HepG2 (cell line): ENCODE measurements around the gene NELFB. TPM values are rescaled to one million over a fixed set of nuclear protein-coding genes. Genes with fewer than 3 reads are reported as not detected.

ENCODE experiments used
- ARID2 ChIP-seq: sonication (generic); formaldehyde crosslinking; IDR thresholded peaks from 2 replicates; pipeline ENCODE4 v1.8.1; 2022; ENCODE audit warnings: mild to moderate bottlenecking, missing genetic modification reagents, borderline replicate concordance
- ELF1 ChIP-seq: sonication (generic); formaldehyde crosslinking; IDR thresholded peaks from 2 replicates; pipeline ENCODE4 v1.4.0; 2020; ENCODE audit warnings: missing genetic modification reagents
- GATAD2A ChIP-seq: IDR thresholded peaks from 2 replicates; pipeline ENCODE4 v1.6.1; 2016
- HCFC1 ChIP-seq: fragments of 150-350 bp; IDR thresholded peaks from 2 replicates; pipeline ENCODE4 v1.6.1; 2014; ENCODE audit warnings: low read depth, low read length
- HOXA5 ChIP-seq: sonication (generic); formaldehyde crosslinking; IDR thresholded peaks from 2 replicates; pipeline ENCODE4 v1.4.0; 2020; ENCODE audit warnings: missing genetic modification reagents
- IRF2 ChIP-seq: IDR thresholded peaks from 2 replicates; pipeline ENCODE4 v1.6.1; 2018; ENCODE audit warnings: missing genetic modification reagents, missing compliant biosample characterization
- ISL2 ChIP-seq: sonication (generic); formaldehyde crosslinking; IDR thresholded peaks from 2 replicates; pipeline ENCODE4 v1.5.0; 2020; ENCODE audit warnings: missing genetic modification reagents
- JUNB ChIP-seq: sonication (generic); formaldehyde crosslinking; IDR thresholded peaks from 2 replicates; pipeline ENCODE4 v1.8.0; 2022; ENCODE audit warnings: missing genetic modification reagents, mild to moderate bottlenecking, borderline replicate concordance
- MAFK ChIP-seq, 2 experiments: IDR thresholded peaks in 1 of 2; conservative IDR thresholded peaks in 1 of 2; 2 replicates each; pipeline ENCODE4 v1.6.1; 2011; ENCODE audit warnings: improper control_type of control experiment in 2 of 2, low read length in 2 of 2
- MED13 ChIP-seq: sonication (generic); formaldehyde crosslinking; IDR thresholded peaks from 2 replicates; pipeline ENCODE4 v1.5.0; 2020; ENCODE audit warnings: missing genetic modification reagents
- MTA3 ChIP-seq: sonication (generic); formaldehyde crosslinking; IDR thresholded peaks from 2 replicates; pipeline ENCODE4 v1.4.0; 2020; ENCODE audit warnings: missing genetic modification reagents
- SPEN ChIP-seq: sonication (generic); formaldehyde crosslinking; IDR thresholded peaks from 2 replicates; pipeline ENCODE4 v1.5.1; 2020; ENCODE audit warnings: low read depth, mild to moderate bottlenecking, missing genetic modification reagents
- TSC22D2 ChIP-seq: sonication (generic); formaldehyde crosslinking; IDR thresholded peaks from 2 replicates; pipeline ENCODE4 v1.5.1; 2020; ENCODE audit warnings: missing genetic modification reagents, mild to moderate bottlenecking, borderline replicate concordance
- ZBTB1 ChIP-seq: sonication (generic); formaldehyde crosslinking; IDR thresholded peaks from 2 replicates; pipeline ENCODE4 v1.4.0; 2020; ENCODE audit warnings: missing genetic modification reagents, borderline replicate concordance
- ZNF383 ChIP-seq: sonication (generic); formaldehyde crosslinking; IDR thresholded peaks from 2 replicates; pipeline ENCODE4 v1.4.0; 2020; ENCODE audit warnings: missing genetic modification reagents, mild to moderate bottlenecking, borderline replicate concordance
- ZSCAN21 ChIP-seq: sonication (generic); formaldehyde crosslinking; IDR thresholded peaks from 2 replicates; pipeline ENCODE4 v1.8.0; 2022; ENCODE audit warnings: mild to moderate bottlenecking, missing genetic modification reagents, moderate library complexity, borderline replicate concordance
- polyA plus RNA-seq, 8 experiments: library from polyadenylated mRNA; depleted of rRNA in 3 of 8; stranded (reverse) in 7 of 8; unstranded in 1 of 8; fragments of >200 nt; fragmentation: Illumina TruSeq in 4 of 8; extraction: Trizol in 4 of 8; gene quantifications; 2 replicates each; pipeline versions ENCODE4 v1.2.1 to v1.2.3, GENCODE V29; 2011 to 2016; ENCODE audit warnings: low read depth in 4 of 8, missing spikeins in 1 of 8, mixed read lengths in 1 of 8; ENCODE audit not compliant: insufficient read depth in 1 of 8
- total RNA-seq, 5 experiments: library from RNA; depleted of rRNA; stranded (reverse); fragments of >200 nt; fragmentation: Illumina TruSeq; extraction: Trizol; gene quantifications; 2 replicates each; pipeline ENCODE4 v1.2.3, GENCODE V29; 2016; ENCODE audit warnings: low read depth in 1 of 5
- TF ChIP-seq, protein P1 (sequence below): conservative IDR thresholded peaks from 2 replicates; pipeline ENCODE4 v1.6.1; 2018; ENCODE audit warnings: missing genetic modification reagents
- TF ChIP-seq, protein P2 (sequence below): sonication (generic); formaldehyde crosslinking; IDR thresholded peaks from 2 replicates; pipeline ENCODE4 v1.5.1; 2020; ENCODE audit warnings: mild to moderate bottlenecking, missing genetic modification reagents, borderline replicate concordance
- TF ChIP-seq, protein P3 (sequence below): sonication (generic); formaldehyde crosslinking; IDR thresholded peaks from 2 replicates; pipeline ENCODE4 v1.8.1; 2023; ENCODE audit warnings: missing genetic modification reagents, mild to moderate bottlenecking, borderline replicate concordance
- TF ChIP-seq, protein P4 (sequence below): sonication (generic); formaldehyde crosslinking; IDR thresholded peaks from 2 replicates; pipeline ENCODE4 v1.9.0; 2021; ENCODE audit warnings: mild to moderate bottlenecking, missing genetic modification reagents

Gene NELFB
- total and polyA plus RNA-seq, 2 of the 13 experiments (the other 11 are each of a cell fraction or from before 2014, with no cell fraction given), result 26.5 to 45.8 TPM

DNA sequence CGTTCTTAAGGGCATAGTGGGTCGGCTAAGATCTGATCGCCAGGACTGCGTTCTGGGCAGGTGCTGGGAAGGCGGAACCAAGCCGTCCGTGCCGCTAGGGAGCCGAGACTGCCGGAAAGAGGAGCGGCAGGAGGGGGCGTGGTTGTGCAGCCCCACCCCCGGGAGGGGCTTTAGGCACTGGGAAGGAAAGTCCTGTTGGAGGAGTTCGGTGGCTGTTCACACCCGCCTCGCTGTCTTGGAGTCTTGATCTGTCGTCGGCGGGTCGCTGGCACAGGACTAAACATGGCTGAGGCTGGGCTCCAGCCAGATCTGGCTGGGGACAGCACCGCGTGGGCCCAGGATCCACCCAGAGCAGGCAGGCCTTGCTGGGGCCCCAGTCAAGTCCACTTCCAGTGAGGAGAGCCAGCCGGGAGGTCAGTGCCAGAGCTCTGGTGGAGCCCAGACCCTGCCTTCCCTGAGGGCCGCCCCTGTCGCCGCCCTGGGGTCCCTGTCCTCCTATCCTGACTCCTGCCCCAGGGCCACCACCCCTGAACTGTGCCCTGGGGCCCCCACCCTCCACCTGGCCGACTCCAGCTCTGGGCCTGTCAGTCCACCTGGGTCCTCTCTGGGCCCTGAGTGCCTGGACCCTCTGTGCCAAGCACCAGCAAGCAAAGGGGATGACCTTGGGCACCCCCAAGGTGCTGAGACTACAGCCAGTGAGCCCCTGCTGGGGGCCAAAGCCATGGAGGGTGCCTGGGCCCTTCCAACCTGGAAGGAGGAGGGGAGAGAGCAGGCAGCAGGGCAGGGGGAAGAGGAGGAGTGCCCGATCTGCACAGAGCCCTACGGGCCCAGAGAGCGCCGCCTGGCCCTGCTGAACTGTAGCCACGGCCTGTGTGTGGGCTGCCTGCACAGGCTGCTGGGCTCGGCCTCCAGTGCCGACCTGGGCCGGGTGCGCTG lies 37.6 kb upstream of the NELFB start (continued):
- TF ChIP-seq MAFK (conservative IDR thresholded peaks at IDR 0.05 in 1 of 2, IDR thresholded peaks at IDR 0.05 in 1 of 2; ENCODE audit: low read length in 2 of 2) (no peak), HOXA5 (CRISPR knock-in tag) (0 out of 2 replicates have a peak, but pooled peaks have one; percentile 54), ZSCAN21 (peak; percentile 51; the same call in 1 of the 2 replicates), ZNF383 (peak; percentile 33; the same call in 1 of the 2 replicates), HCFC1 (no peak; the same call in 1 of the 2 replicates), MED13 (CRISPR knock-in tag) (no peak), SPEN (CRISPR knock-in tag) (no peak; the same call in 1 of the 2 replicates), ISL2 (no peak), IRF2 (CRISPR knock-in tag) (peak; percentile 35; the same call in 1 of the 2 replicates), ARID2 (0 out of 2 replicates have a peak, but pooled peaks have one; percentile 57), MTA3 (no peak), GATAD2A (CRISPR knock-in tag) (peak; percentile 35; the same call in 1 of the 2 replicates), TSC22D2 (no peak), JUNB (CRISPR knock-in tag) (no peak), ELF1 (CRISPR knock-in tag) (peak; percentile 49), ZBTB1 (CRISPR knock-in tag) (no peak)
- TF ChIP-seq, protein P1, sequence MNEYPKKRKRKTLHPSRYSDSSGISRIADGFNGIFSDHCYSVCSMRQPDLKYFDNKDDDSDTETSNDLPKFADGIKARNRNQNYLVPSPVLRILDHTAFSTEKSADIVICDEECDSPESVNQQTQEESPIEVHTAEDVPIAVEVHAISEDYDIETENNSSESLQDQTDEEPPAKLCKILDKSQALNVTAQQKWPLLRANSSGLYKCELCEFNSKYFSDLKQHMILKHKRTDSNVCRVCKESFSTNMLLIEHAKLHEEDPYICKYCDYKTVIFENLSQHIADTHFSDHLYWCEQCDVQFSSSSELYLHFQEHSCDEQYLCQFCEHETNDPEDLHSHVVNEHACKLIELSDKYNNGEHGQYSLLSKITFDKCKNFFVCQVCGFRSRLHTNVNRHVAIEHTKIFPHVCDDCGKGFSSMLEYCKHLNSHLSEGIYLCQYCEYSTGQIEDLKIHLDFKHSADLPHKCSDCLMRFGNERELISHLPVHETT (CRISPR knock-in tag), result no peak
- TF ChIP-seq, protein P2, sequence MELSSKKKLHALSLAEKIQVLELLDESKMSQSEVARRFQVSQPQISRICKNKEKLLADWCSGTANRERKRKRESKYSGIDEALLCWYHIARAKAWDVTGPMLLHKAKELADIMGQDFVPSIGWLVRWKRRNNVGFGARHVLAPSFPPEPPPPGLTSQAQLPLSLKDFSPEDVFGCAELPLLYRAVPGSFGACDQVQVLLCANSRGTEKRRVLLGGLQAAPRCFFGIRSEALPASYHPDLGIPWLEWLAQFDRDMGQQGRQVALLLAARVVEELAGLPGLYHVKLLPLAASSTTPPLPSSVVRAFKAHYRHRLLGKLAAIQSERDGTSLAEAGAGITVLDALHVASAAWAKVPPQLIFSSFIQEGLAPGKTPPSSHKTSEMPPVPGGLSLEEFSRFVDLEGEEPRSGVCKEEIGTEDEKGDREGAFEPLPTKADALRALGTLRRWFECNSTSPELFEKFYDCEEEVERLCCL, result no peak
- TF ChIP-seq, protein P3, sequence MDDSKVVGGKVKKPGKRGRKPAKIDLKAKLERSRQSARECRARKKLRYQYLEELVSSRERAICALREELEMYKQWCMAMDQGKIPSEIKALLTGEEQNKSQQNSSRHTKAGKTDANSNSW (CRISPR knock-in tag), result peak; percentile 63; the same call in 1 of the 2 replicates
- TF ChIP-seq, protein P4, sequence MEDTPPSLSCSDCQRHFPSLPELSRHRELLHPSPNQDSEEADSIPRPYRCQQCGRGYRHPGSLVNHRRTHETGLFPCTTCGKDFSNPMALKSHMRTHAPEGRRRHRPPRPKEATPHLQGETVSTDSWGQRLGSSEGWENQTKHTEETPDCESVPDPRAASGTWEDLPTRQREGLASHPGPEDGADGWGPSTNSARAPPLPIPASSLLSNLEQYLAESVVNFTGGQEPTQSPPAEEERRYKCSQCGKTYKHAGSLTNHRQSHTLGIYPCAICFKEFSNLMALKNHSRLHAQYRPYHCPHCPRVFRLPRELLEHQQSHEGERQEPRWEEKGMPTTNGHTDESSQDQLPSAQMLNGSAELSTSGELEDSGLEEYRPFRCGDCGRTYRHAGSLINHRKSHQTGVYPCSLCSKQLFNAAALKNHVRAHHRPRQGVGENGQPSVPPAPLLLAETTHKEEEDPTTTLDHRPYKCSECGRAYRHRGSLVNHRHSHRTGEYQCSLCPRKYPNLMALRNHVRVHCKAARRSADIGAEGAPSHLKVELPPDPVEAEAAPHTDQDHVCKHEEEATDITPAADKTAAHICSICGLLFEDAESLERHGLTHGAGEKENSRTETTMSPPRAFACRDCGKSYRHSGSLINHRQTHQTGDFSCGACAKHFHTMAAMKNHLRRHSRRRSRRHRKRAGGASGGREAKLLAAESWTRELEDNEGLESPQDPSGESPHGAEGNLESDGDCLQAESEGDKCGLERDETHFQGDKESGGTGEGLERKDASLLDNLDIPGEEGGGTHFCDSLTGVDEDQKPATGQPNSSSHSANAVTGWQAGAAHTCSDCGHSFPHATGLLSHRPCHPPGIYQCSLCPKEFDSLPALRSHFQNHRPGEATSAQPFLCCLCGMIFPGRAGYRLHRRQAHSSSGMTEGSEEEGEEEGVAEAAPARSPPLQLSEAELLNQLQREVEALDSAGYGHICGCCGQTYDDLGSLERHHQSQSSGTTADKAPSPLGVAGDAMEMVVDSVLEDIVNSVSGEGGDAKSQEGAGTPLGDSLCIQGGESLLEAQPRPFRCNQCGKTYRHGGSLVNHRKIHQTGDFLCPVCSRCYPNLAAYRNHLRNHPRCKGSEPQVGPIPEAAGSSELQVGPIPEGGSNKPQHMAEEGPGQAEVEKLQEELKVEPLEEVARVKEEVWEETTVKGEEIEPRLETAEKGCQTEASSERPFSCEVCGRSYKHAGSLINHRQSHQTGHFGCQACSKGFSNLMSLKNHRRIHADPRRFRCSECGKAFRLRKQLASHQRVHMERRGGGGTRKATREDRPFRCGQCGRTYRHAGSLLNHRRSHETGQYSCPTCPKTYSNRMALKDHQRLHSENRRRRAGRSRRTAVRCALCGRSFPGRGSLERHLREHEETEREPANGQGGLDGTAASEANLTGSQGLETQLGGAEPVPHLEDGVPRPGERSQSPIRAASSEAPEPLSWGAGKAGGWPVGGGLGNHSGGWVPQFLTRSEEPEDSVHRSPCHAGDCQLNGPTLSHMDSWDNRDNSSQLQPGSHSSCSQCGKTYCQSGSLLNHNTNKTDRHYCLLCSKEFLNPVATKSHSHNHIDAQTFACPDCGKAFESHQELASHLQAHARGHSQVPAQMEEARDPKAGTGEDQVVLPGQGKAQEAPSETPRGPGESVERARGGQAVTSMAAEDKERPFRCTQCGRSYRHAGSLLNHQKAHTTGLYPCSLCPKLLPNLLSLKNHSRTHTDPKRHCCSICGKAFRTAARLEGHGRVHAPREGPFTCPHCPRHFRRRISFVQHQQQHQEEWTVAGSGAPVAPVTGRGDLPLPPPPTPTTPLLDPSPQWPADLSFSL (CRISPR knock-in tag), result no peak
